ENCODE measurements around the gene SIRPA.

DNA sequence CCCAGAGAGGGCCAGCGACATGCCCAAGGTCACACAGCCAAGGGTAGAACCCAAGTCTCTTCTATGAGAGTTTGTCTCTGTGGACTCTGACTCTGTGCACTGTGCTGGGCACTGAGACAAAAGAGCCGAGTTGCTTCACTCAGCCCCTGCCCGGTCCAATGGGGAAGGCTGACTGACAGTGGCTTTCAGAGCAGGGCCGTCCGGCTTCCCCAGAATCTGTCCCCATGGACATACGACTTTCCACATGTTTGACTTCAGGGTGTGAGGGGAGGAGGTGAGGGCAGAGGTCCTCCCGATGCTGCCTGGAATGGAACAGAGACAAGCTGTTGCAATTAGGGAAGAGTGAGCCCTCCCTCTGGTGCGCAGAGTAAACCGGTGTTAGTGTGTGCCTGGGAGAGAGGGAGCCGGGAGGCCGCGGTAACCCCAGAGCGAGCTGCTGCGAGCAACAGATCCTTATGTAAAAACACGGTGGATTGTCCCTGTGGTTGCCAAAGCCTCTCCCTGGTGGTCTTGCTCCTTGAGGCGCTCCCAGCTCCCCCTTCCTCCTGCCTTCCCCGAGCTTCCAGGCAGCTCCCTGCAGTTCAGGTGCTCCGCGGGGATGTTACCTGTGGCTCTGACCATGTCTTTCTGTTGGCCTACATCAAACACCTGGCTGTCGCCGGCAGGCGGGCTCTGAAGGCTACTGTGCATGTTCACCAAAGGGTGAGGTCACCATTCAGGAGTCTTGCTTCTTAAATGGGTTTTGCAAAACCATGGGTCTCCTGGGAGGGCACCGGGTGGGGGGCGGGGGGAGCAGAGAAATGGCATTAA, 672 bp downstream of the SIRPA start:
- TF ChIP-seq TAF1 (IDR thresholded peaks at IDR 0.05; ENCODE audit: borderline replicate concordance, low read depth, low read length) (no peak), RBBP5 (conservative IDR thresholded peaks at IDR 0.05) (no peak), EZH2 (IDR thresholded peaks at IDR 0.05; ENCODE audit: borderline replicate concordance, control insufficient read depth, low read depth, low read length) (no peak)
- TF ChIP-seq, protein P1, sequence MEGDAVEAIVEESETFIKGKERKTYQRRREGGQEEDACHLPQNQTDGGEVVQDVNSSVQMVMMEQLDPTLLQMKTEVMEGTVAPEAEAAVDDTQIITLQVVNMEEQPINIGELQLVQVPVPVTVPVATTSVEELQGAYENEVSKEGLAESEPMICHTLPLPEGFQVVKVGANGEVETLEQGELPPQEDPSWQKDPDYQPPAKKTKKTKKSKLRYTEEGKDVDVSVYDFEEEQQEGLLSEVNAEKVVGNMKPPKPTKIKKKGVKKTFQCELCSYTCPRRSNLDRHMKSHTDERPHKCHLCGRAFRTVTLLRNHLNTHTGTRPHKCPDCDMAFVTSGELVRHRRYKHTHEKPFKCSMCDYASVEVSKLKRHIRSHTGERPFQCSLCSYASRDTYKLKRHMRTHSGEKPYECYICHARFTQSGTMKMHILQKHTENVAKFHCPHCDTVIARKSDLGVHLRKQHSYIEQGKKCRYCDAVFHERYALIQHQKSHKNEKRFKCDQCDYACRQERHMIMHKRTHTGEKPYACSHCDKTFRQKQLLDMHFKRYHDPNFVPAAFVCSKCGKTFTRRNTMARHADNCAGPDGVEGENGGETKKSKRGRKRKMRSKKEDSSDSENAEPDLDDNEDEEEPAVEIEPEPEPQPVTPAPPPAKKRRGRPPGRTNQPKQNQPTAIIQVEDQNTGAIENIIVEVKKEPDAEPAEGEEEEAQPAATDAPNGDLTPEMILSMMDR (IDR thresholded peaks at IDR 0.05 in 2 of 3, conservative IDR thresholded peaks at IDR 0.05 in 1 of 3; ENCODE audit: control insufficient read depth in 2 of 3, extremely low read depth in 1 of 3, insufficient read depth in 1 of 3, low read depth in 3 of 3, low read length in 3 of 3), result no peak

All from GM12878 (cell line).